ENCODE results near the gene ACTN2.

- no peak for TF ChIP-seq CTCF (IDR thresholded peaks at IDR 0.05; ENCODE audit: borderline replicate concordance, extremely low read depth, low read length, poor library complexity, severe bottlenecking)
- no peak for TF ChIP-seq EZH2 (IDR thresholded peaks at IDR 0.05; ENCODE audit: borderline replicate concordance, low read depth, low read length, severe bottlenecking)
Observed at GRCh38 chr1:236718328-236718727, 32.0 kb downstream of the ACTN2 start.

All from DND-41 (cell line).